NCI-H1436 (cell line): Measurements from ENCODE around the gene CTNNBL1.

Experiments
- DNase-seq: peaks from one replicate; lab custom pipeline; 2025; lab: John Stamatoyannopoulos, UW

The CTNNBL1 gene

GRCh38 chr20:37919389-37920040 is 225.7 kb downstream of the CTNNBL1 start:
- DNase-seq = no peak

- peak; percentile 47 for DNase-seq
Measured at GRCh38 chr20:37920270-37920669, 226.4 kb downstream of the CTNNBL1 start.

GRCh38 chr20:37920679-37921322 is 227.0 kb downstream of the CTNNBL1 start:
- no peak for DNase-seq

GRCh38 chr20:37921341-37921929 is 227.6 kb downstream of the CTNNBL1 start:
- DNase-seq = no peak
